GM12878 (cell line): ENCODE data around the gene SPIRE2. TPM values are rescaled to one million over a fixed set of nuclear protein-coding genes. Genes with fewer than 3 reads are reported as not detected.

Experiments
- ATAC-seq: fragments of 200-7000 bp; cut with Tn5 transposase; 3 replicates; pipeline ENCODE4 v1.9.1; 2020; ENCODE audit warnings: mild to moderate bottlenecking, moderate library complexity
- BruUV-seq: library from RNA; stranded (reverse); fragments of 400-500 nt; replicated peaks from 2 replicates; lab custom pipeline; 2021; lab: Mats Ljungman, UMichigan
- CTCF ChIA-PET: fragments of 300-600 bp; sonication (Branson Sonifier 250); formaldehyde crosslinking; extraction: SDS; loops from one replicate; lab custom pipeline; 2021; ENCODE audit warnings: inconsistent platforms; lab: Yijun Ruan, JAX
- POLR2A ChIA-PET: fragments of 350-600 bp; formaldehyde crosslinking; extraction: SDS; loops from one replicate; lab custom pipeline; 2021; ENCODE audit warnings: inconsistent platforms; lab: Charles Lee
- RAD21 ChIA-PET: fragments of 300-600 bp; sonication (Branson Sonifier 250); formaldehyde crosslinking; loops from one replicate; lab custom pipeline; 2023; ENCODE audit warnings: antibody characterized with exemption; ENCODE audit not compliant: unreplicated experiment; lab: Charles Lee
- SMC1A ChIA-PET: fragments of 300-600 bp; sonication (Branson Sonifier 250); formaldehyde crosslinking; loops from one replicate; lab custom pipeline; 2023; ENCODE audit not compliant: unreplicated experiment, uncharacterized antibody; lab: Charles Lee
- DNase-seq: peaks from one replicate; pipeline ENCODE4 v3.0.0-alpha.2; 2011; ENCODE audit warnings: low read depth, low spot score
- FAIRE-seq: peaks from 3 replicates; lab custom pipeline; 2011; peaks lifted over from hg19 to GRCh38; lab: Jason Lieb, UNC
- H2AFZ ChIP-seq: 2 replicates; pipeline ENCODE4 v1.6.0; 2011; ENCODE audit warnings: low read depth, low read length, control low read depth; ENCODE audit not compliant: control insufficient read depth
- H3K27ac ChIP-seq: 2 replicates; pipeline ENCODE4 v1.5.1; 2011; ENCODE audit warnings: control low read depth; ENCODE audit not compliant: control insufficient read depth, insufficient read depth
- H3K27me3 ChIP-seq, 2 experiments: replicated peaks in 1 of 2; 2 replicates each; pipeline versions ENCODE4 v1.6.0 to v1.6.1; 2011; ENCODE audit warnings: low read length in 1 of 2; ENCODE audit not compliant: control insufficient read depth in 2 of 2, insufficient read depth in 2 of 2
- H3K36me3 ChIP-seq, 2 experiments: 2 replicates each; pipeline ENCODE4 v1.5.1; 2011; ENCODE audit warnings: low read length in 1 of 2; ENCODE audit not compliant: control insufficient read depth in 2 of 2, insufficient read depth in 2 of 2
- H3K4me1 ChIP-seq: 2 replicates; pipeline ENCODE4 v1.6.1; 2011; ENCODE audit warnings: mild to moderate bottlenecking, low read length, moderate library complexity, mixed read lengths; ENCODE audit not compliant: control insufficient read depth, insufficient read depth
- H3K4me2 ChIP-seq: 2 replicates; pipeline ENCODE4 v1.6.0; 2011; ENCODE audit warnings: control low read depth; ENCODE audit not compliant: control insufficient read depth, insufficient read depth
- H3K4me3 ChIP-seq: fragments of 200-600 bp; sonication (generic); 2 replicates; pipeline ENCODE4 v1.5.1; 2016
- H3K79me2 ChIP-seq: 2 replicates; pipeline ENCODE4 v1.6.0; 2011; ENCODE audit warnings: low read length; ENCODE audit not compliant: control insufficient read depth, insufficient read depth
- H3K9ac ChIP-seq: 2 replicates; pipeline ENCODE4 v1.8.0; 2011; ENCODE audit warnings: low read length, control low read depth, mixed read lengths; ENCODE audit not compliant: control insufficient read depth, insufficient read depth
- H3K9me3 ChIP-seq: replicated peaks from 3 replicates; pipeline ENCODE4 v1.5.1; 2011; ENCODE audit warnings: mild to moderate bottlenecking, low read length; ENCODE audit not compliant: control insufficient read depth, insufficient read depth
- H4K20me1 ChIP-seq: 2 replicates; pipeline ENCODE4 v1.6.0; 2011; ENCODE audit not compliant: control insufficient read depth, insufficient read depth
- BACH1 ChIP-seq: fragments of 450-650 bp; IDR thresholded peaks from 2 replicates; pipeline ENCODE4 v1.6.1; 2017; ENCODE audit warnings: mild to moderate bottlenecking, borderline replicate concordance
- HDAC6 ChIP-seq: fragments of 200-600 bp; sonication (generic); IDR thresholded peaks from one replicate; pipeline ENCODE4 v1.8.0; 2017; ENCODE audit warnings: antibody characterized with exemption; ENCODE audit not compliant: unreplicated experiment
- NR2F1 ChIP-seq: fragments of 450-650 bp; conservative IDR thresholded peaks from 2 replicates; pipeline ENCODE4 v1.6.1; 2017; ENCODE audit warnings: mild to moderate bottlenecking
- POLR2A ChIP-seq: IDR thresholded peaks from 2 replicates; pipeline ENCODE4 v1.6.1; 2011; ENCODE audit warnings: low read depth, mild to moderate bottlenecking, low read length
- RUNX3 ChIP-seq: IDR thresholded peaks from 2 replicates; pipeline ENCODE4 v1.6.1; 2012; ENCODE audit warnings: low read length, inconsistent platforms
- STAT1 ChIP-seq: fragments of 450-650 bp; conservative IDR thresholded peaks from 2 replicates; pipeline ENCODE4 v1.6.1; 2014; ENCODE audit warnings: antibody characterized with exemption, mild to moderate bottlenecking
- TCF12 ChIP-seq: IDR thresholded peaks from 2 replicates; pipeline ENCODE4 v1.6.1; 2011; ENCODE audit warnings: low read depth, mild to moderate bottlenecking, low read length
- WGBS: methylation state at CpG from one replicate; pipeline ENCODE4 v1.1.6; 2016; ENCODE audit warnings: low lambda C conversion rate; ENCODE audit not compliant: insufficient replicate concordance, insufficient coverage; ENCODE audit errors: missing lambda C conversion rate; 5-methylcytosine and 5-hydroxymethylcytosine counted together
- in situ Hi-C: fragments of 300-500 bp; cut with MboI; formaldehyde crosslinking; loops from 9 replicates; pipeline ENCODE4 v1.14.3; 2018; ENCODE audit warnings: mixed read lengths
- intact Hi-C: fragments of 100-400 bp; cut with micrococcal nuclease; formaldehyde crosslinking; loops from one replicate; pipeline ENCODE4 v1.14.2; 2022; ENCODE audit not compliant: unreplicated experiment
- polyA plus RNA-seq, 11 experiments: library from polyadenylated mRNA; depleted of rRNA in 4 of 11; unstranded in 6 of 11; stranded (reverse) in 5 of 11; fragments of >200 nt; fragmentation: Nextera tagmentation in 4 of 11; fragmentation: Illumina TruSeq in 1 of 11; extraction: Ambion mirVana in 4 of 11; extraction: Trizol in 1 of 11; gene quantifications; 1 replicate in 1 of 11; 2 replicates in 10 of 11; pipeline versions ENCODE4 v1.2.1 to v1.2.3, GENCODE V29; 2011 to 2016; ENCODE audit warnings: inconsistent platforms in 2 of 11, missing spikeins in 2 of 11, low read depth in 1 of 11
- total RNA-seq, 4 experiments: library from RNA; depleted of rRNA in 3 of 4; stranded (reverse); fragments of >200 nt in 3 of 4; fragmentation: Illumina TruSeq in 1 of 4; extraction: Trizol in 1 of 4; gene quantifications; 2 replicates each; pipeline versions ENCODE4 v1.2.1 to v1.2.3, GENCODE V29; 2013 to 2021
- TF ChIP-seq, protein P1 (sequence below): fragments of 450-650 bp; formaldehyde crosslinking; IDR thresholded peaks from 2 replicates; pipeline ENCODE4 v1.5.0; 2022; ENCODE audit warnings: mild to moderate bottlenecking, missing genetic modification characterization

SPIRE2 gene
- total and polyA plus RNA-seq, 10 of the 15 experiments (the other 5 are each of a cell fraction or from before 2014, with no cell fraction given), result 0.03 to 0.64 (median 0.27) TPM; not detected in 1

DNA sequence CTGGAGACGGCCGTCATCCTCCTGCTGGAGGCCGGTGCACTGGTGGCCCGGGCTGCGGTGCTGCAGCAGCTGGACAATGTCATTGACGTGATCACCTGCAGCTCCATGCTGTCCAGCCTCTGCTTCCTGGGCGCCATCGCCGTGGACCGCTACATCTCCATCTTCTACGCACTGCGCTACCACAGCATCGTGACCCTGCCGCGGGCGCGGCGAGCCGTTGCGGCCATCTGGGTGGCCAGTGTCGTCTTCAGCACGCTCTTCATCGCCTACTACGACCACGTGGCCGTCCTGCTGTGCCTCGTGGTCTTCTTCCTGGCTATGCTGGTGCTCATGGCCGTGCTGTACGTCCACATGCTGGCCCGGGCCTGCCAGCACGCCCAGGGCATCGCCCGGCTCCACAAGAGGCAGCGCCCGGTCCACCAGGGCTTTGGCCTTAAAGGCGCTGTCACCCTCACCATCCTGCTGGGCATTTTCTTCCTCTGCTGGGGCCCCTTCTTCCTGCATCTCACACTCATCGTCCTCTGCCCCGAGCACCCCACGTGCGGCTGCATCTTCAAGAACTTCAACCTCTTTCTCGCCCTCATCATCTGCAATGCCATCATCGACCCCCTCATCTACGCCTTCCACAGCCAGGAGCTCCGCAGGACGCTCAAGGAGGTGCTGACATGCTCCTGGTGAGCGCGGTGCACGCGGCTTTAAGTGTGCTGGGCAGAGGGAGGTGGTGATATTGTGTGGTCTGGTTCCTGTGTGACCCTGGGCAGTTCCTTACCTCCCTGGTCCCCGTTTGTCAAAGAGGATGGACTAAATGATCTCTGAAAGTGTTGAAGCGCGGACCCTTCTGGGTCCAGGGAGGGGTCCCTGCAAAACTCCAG is 91.5 kb downstream of the SPIRE2 start (continued):
- no peak for TF ChIP-seq NR2F1
- no peak for TF ChIP-seq BACH1
- TF ChIP-seq, protein P1, sequence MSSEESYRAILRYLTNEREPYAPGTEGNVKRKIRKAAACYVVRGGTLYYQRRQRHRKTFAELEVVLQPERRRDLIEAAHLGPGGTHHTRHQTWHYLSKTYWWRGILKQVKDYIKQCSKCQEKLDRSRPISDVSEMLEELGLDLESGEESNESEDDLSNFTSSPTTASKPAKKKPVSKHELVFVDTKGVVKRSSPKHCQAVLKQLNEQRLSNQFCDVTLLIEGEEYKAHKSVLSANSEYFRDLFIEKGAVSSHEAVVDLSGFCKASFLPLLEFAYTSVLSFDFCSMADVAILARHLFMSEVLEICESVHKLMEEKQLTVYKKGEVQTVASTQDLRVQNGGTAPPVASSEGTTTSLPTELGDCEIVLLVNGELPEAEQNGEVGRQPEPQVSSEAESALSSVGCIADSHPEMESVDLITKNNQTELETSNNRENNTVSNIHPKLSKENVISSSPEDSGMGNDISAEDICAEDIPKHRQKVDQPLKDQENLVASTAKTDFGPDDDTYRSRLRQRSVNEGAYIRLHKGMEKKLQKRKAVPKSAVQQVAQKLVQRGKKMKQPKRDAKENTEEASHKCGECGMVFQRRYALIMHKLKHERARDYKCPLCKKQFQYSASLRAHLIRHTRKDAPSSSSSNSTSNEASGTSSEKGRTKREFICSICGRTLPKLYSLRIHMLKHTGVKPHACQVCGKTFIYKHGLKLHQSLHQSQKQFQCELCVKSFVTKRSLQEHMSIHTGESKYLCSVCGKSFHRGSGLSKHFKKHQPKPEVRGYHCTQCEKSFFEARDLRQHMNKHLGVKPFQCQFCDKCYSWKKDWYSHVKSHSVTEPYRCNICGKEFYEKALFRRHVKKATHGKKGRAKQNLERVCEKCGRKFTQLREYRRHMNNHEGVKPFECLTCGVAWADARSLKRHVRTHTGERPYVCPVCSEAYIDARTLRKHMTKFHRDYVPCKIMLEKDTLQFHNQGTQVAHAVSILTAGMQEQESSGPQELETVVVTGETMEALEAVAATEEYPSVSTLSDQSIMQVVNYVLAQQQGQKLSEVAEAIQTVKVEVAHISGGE (CRISPR knock-in tag), result no peak
- no peak for TF ChIP-seq STAT1
- TF ChIP-seq TCF12, result no peak
- no peak for TF ChIP-seq RUNX3

DNA sequence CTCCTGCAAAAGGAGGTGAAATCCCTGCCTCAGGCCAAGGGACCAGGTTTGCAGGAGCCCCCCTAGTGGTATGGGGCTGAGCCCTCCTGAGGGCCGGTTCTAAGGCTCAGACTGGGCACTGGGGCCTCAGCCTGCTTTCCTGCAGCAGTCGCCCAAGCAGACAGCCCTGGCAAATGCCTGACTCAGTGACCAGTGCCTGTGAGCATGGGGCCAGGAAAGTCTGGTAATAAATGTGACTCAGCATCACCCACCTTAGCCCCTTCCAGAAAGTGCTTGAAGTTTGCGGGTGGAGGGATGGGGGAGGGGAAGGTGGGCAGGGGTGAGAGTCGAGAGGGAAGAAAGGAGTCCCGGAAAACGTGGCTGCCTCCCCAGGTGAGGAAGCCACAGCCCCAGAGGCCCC is 92.4 kb downstream of the SPIRE2 start:
- CTCF ChIA-PET, result interaction anchor here (3.1 kb wide), 1 partner anchor 11 kb away, joined by 15 read pairs; no protein-coding TSS in a partner anchor
- no peak for FAIRE-seq
- H3K4me1 ChIP-seq, result peaks cover 11% of the 10 kb centered on the region

More for the DNA sequence above, 92.4 kb downstream of the SPIRE2 start:
- Histone ChIP-seq H3K27me3 (peaks cover 14 to 16% of the 10 kb centered on the region in 2 experiments), H4K20me1 (no peaks in the 10 kb centered on the region), H3K4me2 (no peak overlapping the region), H2AFZ (no peak overlapping the region), H3K9ac (no peak overlapping the region), H3K9me3 (no peaks in the 10 kb centered on the region), H3K79me2 (no peaks in the 10 kb centered on the region), H3K36me3 (no peaks in the 10 kb centered on the region), H3K4me3 (no peak overlapping the region), H3K27ac (no peak overlapping the region)
- SMC1A ChIA-PET, result no interaction called here
- RAD21 ChIA-PET, result no interaction called here
- BruUV-seq, result no TSS peak
- intact Hi-C loops (no loop called here), in situ Hi-C loops (no loop called here)
- POLR2A ChIA-PET, result no interaction called here
- WGBS, result 17% methylated on average over 4 of the region's 6 CpGs
- TF ChIP-seq POLR2A (0 out of 2 replicates have a peak, but pooled peaks have one; percentile 1), HDAC6 (no peak)
- no peak for ATAC-seq
- DNase-seq, result no peak

Other genes starting within 250 kb of the SPIRE2 start
Only the 7 nearest of the 14 such genes appear.
- 1.2 and 1.4 TPM in 2 replicates for gene VPS9D1, start 107.6 kb upstream of the SPIRE2 start, total RNA-seq (2014; rRNA removed)
- 0.64 and 1.0 TPM in 2 replicates for gene VPS9D1, start 107.6 kb upstream of the SPIRE2 start, total RNA-seq (2014; rRNA removed; fragmentation: Illumina TruSeq; extraction: Trizol)
- gene VPS9D1, start 107.6 kb upstream of the SPIRE2 start, total RNA-seq (2021), result 2.7 and 3.0 TPM in 2 replicates
- gene VPS9D1, start 107.6 kb upstream of the SPIRE2 start, polyA plus RNA-seq (2011; rRNA removed), result 0.35 and 0.65 TPM in 2 replicates
- 0.06 and 1.0 TPM in 2 replicates for gene VPS9D1, start 107.6 kb upstream of the SPIRE2 start, polyA plus RNA-seq (2014; fragmentation: Illumina TruSeq; extraction: Trizol)
- 1 to 10 TPM in 1 of 2 experiments, under 1 TPM in 1; 0.85 to 1.1 TPM for gene VPS9D1, start 107.6 kb upstream of the SPIRE2 start, polyA plus RNA-seq (2014; fragmentation: Nextera tagmentation; extraction: Ambion mirVana)
- gene VPS9D1, start 107.6 kb upstream of the SPIRE2 start, polyA plus RNA-seq (2014; rRNA removed), result 2.8 and 4.2 TPM in 2 replicates
- gene VPS9D1, start 107.6 kb upstream of the SPIRE2 start, polyA plus RNA-seq (2016; fragmentation: Nextera tagmentation; extraction: Ambion mirVana), result 1 to 10 TPM; 1.0 to 1.5 TPM
- 14.2 and 15.5 TPM in 2 replicates for gene ZNF276, start 106.9 kb upstream of the SPIRE2 start, total RNA-seq (2014; rRNA removed)
- 6.8 and 11.6 TPM in 2 replicates for gene ZNF276, start 106.9 kb upstream of the SPIRE2 start, total RNA-seq (2014; rRNA removed; fragmentation: Illumina TruSeq; extraction: Trizol)
- gene ZNF276, start 106.9 kb upstream of the SPIRE2 start, total RNA-seq (2021), result 18.5 and 22.3 TPM in 2 replicates
- gene ZNF276, start 106.9 kb upstream of the SPIRE2 start, polyA plus RNA-seq (2011; rRNA removed), result 6.0 and 9.4 TPM in 2 replicates
- 5.9 and 10.3 TPM in 2 replicates for gene ZNF276, start 106.9 kb upstream of the SPIRE2 start, polyA plus RNA-seq (2014; fragmentation: Illumina TruSeq; extraction: Trizol)
- gene ZNF276, start 106.9 kb upstream of the SPIRE2 start, polyA plus RNA-seq (2014; fragmentation: Nextera tagmentation; extraction: Ambion mirVana), result under 1 TPM; 0.27 to 0.93 TPM
- gene ZNF276, start 106.9 kb upstream of the SPIRE2 start, polyA plus RNA-seq (2014; rRNA removed), result 22.7 and 27.1 TPM in 2 replicates
- gene ZNF276, start 106.9 kb upstream of the SPIRE2 start, polyA plus RNA-seq (2016; fragmentation: Nextera tagmentation; extraction: Ambion mirVana), result 1 to 10 TPM; 8.0 TPM
- gene FANCA, start 11.8 kb upstream of the SPIRE2 start, total RNA-seq (2014; rRNA removed), result 46.8 and 57.7 TPM in 2 replicates
- 32.0 and 32.1 TPM in 2 replicates for gene FANCA, start 11.8 kb upstream of the SPIRE2 start, total RNA-seq (2014; rRNA removed; fragmentation: Illumina TruSeq; extraction: Trizol)
- gene FANCA, start 11.8 kb upstream of the SPIRE2 start, total RNA-seq (2021), result 64.3 and 84.5 TPM in 2 replicates
- 35.5 and 57.6 TPM in 2 replicates for gene FANCA, start 11.8 kb upstream of the SPIRE2 start, polyA plus RNA-seq (2011; rRNA removed)
- gene FANCA, start 11.8 kb upstream of the SPIRE2 start, polyA plus RNA-seq (2014; fragmentation: Illumina TruSeq; extraction: Trizol), result 30.6 and 54.3 TPM in 2 replicates
- gene FANCA, start 11.8 kb upstream of the SPIRE2 start, polyA plus RNA-seq (2014; fragmentation: Nextera tagmentation; extraction: Ambion mirVana), result 1 to 10 TPM; 4.7 to 6.9 TPM
- gene FANCA, start 11.8 kb upstream of the SPIRE2 start, polyA plus RNA-seq (2014; rRNA removed), result 79.6 and 95.9 TPM in 2 replicates
- gene FANCA, start 11.8 kb upstream of the SPIRE2 start, polyA plus RNA-seq (2016; fragmentation: Nextera tagmentation; extraction: Ambion mirVana), result 10 to 100 TPM; 50.4 to 53.4 TPM
- 92.1 and 102 TPM in 2 replicates for gene TCF25, start 45.1 kb downstream of the SPIRE2 start, total RNA-seq (2014; rRNA removed)
- gene TCF25, start 45.1 kb downstream of the SPIRE2 start, total RNA-seq (2014; rRNA removed; fragmentation: Illumina TruSeq; extraction: Trizol), result 47.1 and 52.7 TPM in 2 replicates
- 110 and 130 TPM in 2 replicates for gene TCF25, start 45.1 kb downstream of the SPIRE2 start, total RNA-seq (2021)
- gene TCF25, start 45.1 kb downstream of the SPIRE2 start, polyA plus RNA-seq (2011; rRNA removed), result 70.2 and 87.7 TPM in 2 replicates
- 42.7 and 82.1 TPM in 2 replicates for gene TCF25, start 45.1 kb downstream of the SPIRE2 start, polyA plus RNA-seq (2014; fragmentation: Illumina TruSeq; extraction: Trizol)
- gene TCF25, start 45.1 kb downstream of the SPIRE2 start, polyA plus RNA-seq (2014; fragmentation: Nextera tagmentation; extraction: Ambion mirVana), result 10 to 100 TPM in 1 of 2 experiments, 1 to 10 TPM in 1; 8.4 to 22.5 TPM
- 119 and 124 TPM in 2 replicates for gene TCF25, start 45.1 kb downstream of the SPIRE2 start, polyA plus RNA-seq (2014; rRNA removed)
- 10 to 100 TPM; 91.1 to 96.6 TPM for gene TCF25, start 45.1 kb downstream of the SPIRE2 start, polyA plus RNA-seq (2016; fragmentation: Nextera tagmentation; extraction: Ambion mirVana)
- 0.60 and 0.62 TPM in 2 replicates for gene MC1R, start 90.4 kb downstream of the SPIRE2 start, total RNA-seq (2014; rRNA removed)
- 0.28 and 0.40 TPM in 2 replicates for gene MC1R, start 90.4 kb downstream of the SPIRE2 start, total RNA-seq (2014; rRNA removed; fragmentation: Illumina TruSeq; extraction: Trizol)
- gene MC1R, start 90.4 kb downstream of the SPIRE2 start, total RNA-seq (2021), result 0.72 and 1.3 TPM in 2 replicates
- gene MC1R, start 90.4 kb downstream of the SPIRE2 start, polyA plus RNA-seq (2011; rRNA removed), result 0.68 and 1.0 TPM in 2 replicates
- 0.50 TPM in 1 of 2 replicates, not detected in the other for gene MC1R, start 90.4 kb downstream of the SPIRE2 start, polyA plus RNA-seq (2014; fragmentation: Illumina TruSeq; extraction: Trizol)
- gene MC1R, start 90.4 kb downstream of the SPIRE2 start, polyA plus RNA-seq (2014; fragmentation: Nextera tagmentation; extraction: Ambion mirVana), result under 1 TPM; 0.06 to 0.07 TPM
- gene MC1R, start 90.4 kb downstream of the SPIRE2 start, polyA plus RNA-seq (2014; rRNA removed), result 1.8 and 2.3 TPM in 2 replicates
- gene MC1R, start 90.4 kb downstream of the SPIRE2 start, polyA plus RNA-seq (2016; fragmentation: Nextera tagmentation; extraction: Ambion mirVana), result under 1 TPM; 0.18 to 0.40 TPM
- gene TUBB3, start 94.9 kb downstream of the SPIRE2 start, total RNA-seq (2014; rRNA removed), result 1.3 and 1.6 TPM in 2 replicates
- 0.49 and 0.69 TPM in 2 replicates for gene TUBB3, start 94.9 kb downstream of the SPIRE2 start, total RNA-seq (2014; rRNA removed; fragmentation: Illumina TruSeq; extraction: Trizol)
- 1.6 and 2.3 TPM in 2 replicates for gene TUBB3, start 94.9 kb downstream of the SPIRE2 start, total RNA-seq (2021)
- 0.19 and 0.58 TPM in 2 replicates for gene TUBB3, start 94.9 kb downstream of the SPIRE2 start, polyA plus RNA-seq (2011; rRNA removed)
- 0.32 TPM in 1 of 2 replicates, not detected in the other for gene TUBB3, start 94.9 kb downstream of the SPIRE2 start, polyA plus RNA-seq (2014; fragmentation: Illumina TruSeq; extraction: Trizol)
- gene TUBB3, start 94.9 kb downstream of the SPIRE2 start, polyA plus RNA-seq (2014; fragmentation: Nextera tagmentation; extraction: Ambion mirVana), result under 1 TPM in 1 of 2 experiments, not detected in 1; 0.09 TPM
- gene TUBB3, start 94.9 kb downstream of the SPIRE2 start, polyA plus RNA-seq (2014; rRNA removed), result 0.50 and 0.86 TPM in 2 replicates
- gene TUBB3, start 94.9 kb downstream of the SPIRE2 start, polyA plus RNA-seq (2016; fragmentation: Nextera tagmentation; extraction: Ambion mirVana), result 1 to 10 TPM; 1.3 to 2.5 TPM
- gene DEF8, start 120.3 kb downstream of the SPIRE2 start, total RNA-seq (2014; rRNA removed), result 88.3 and 98.2 TPM in 2 replicates
- gene DEF8, start 120.3 kb downstream of the SPIRE2 start, total RNA-seq (2014; rRNA removed; fragmentation: Illumina TruSeq; extraction: Trizol), result 35.3 and 38.6 TPM in 2 replicates
- 63.8 and 72.1 TPM in 2 replicates for gene DEF8, start 120.3 kb downstream of the SPIRE2 start, total RNA-seq (2021)
- 14.4 and 27.9 TPM in 2 replicates for gene DEF8, start 120.3 kb downstream of the SPIRE2 start, polyA plus RNA-seq (2011; rRNA removed)
- gene DEF8, start 120.3 kb downstream of the SPIRE2 start, polyA plus RNA-seq (2014; fragmentation: Illumina TruSeq; extraction: Trizol), result 13.5 and 28.8 TPM in 2 replicates
- gene DEF8, start 120.3 kb downstream of the SPIRE2 start, polyA plus RNA-seq (2014; fragmentation: Nextera tagmentation; extraction: Ambion mirVana), result 10 to 100 TPM; 17.0 to 33.5 TPM
- 80.6 and 124 TPM in 2 replicates for gene DEF8, start 120.3 kb downstream of the SPIRE2 start, polyA plus RNA-seq (2014; rRNA removed)
- 10 to 100 TPM; 63.2 to 64.1 TPM for gene DEF8, start 120.3 kb downstream of the SPIRE2 start, polyA plus RNA-seq (2016; fragmentation: Nextera tagmentation; extraction: Ambion mirVana)